ENCODE measurements around the gene BRD3OS. TPM values are rescaled to one million over a fixed set of nuclear protein-coding genes. Genes with fewer than 3 reads are reported as not detected.

Gene BRD3OS
- total and polyA plus RNA-seq, 2 of the 13 experiments (the other 11 are each of a cell fraction or from before 2014, with no cell fraction given): 4.9 to 5.7 TPM

- TF ChIP-seq KLF12 (CRISPR knock-in tag; IDR thresholded peaks at IDR 0.05; ENCODE audit: borderline replicate concordance): no peak
- no peak for TF ChIP-seq ZNF660 (CRISPR knock-in tag; IDR thresholded peaks at IDR 0.05; ENCODE audit: borderline replicate concordance, low read depth)
- TF ChIP-seq BRD4 (CRISPR knock-in tag; IDR thresholded peaks at IDR 0.05): no peak
- no peak for TF ChIP-seq ZNF781 (CRISPR knock-in tag; IDR thresholded peaks at IDR 0.05; ENCODE audit: borderline replicate concordance, not compliant biosample characterization)
- no peak; the same call in 1 of the 2 replicates for TF ChIP-seq ZGPAT (CRISPR knock-in tag; IDR thresholded peaks at IDR 0.05)
- no peak for TF ChIP-seq YEATS4 (CRISPR knock-in tag; IDR thresholded peaks at IDR 0.05; ENCODE audit: borderline replicate concordance)
- 0 out of 2 replicates have a peak, but pooled peaks have one; percentile 40 for TF ChIP-seq ZBTB4 (CRISPR knock-in tag; IDR thresholded peaks at IDR 0.05; ENCODE audit: borderline replicate concordance)
- no peak; the same call in 1 of the 2 replicates for TF ChIP-seq E2F5 (CRISPR knock-in tag; conservative IDR thresholded peaks at IDR 0.05)
- no peak for TF ChIP-seq TBX2 (CRISPR knock-in tag; IDR thresholded peaks at IDR 0.05; ENCODE audit: borderline replicate concordance)
- TF ChIP-seq GFI1 (CRISPR knock-in tag; IDR thresholded peaks at IDR 0.05; ENCODE audit: borderline replicate concordance): 0 out of 2 replicates have a peak, but pooled peaks have one; percentile 16
- TF ChIP-seq ZHX1 (CRISPR knock-in tag; IDR thresholded peaks at IDR 0.05; ENCODE audit: low read depth): no peak
- TF ChIP-seq MXD4 (CRISPR knock-in tag; IDR thresholded peaks at IDR 0.05): peak; percentile 51; the same call in 1 of the 2 replicates
- TF ChIP-seq HIVEP1 (CRISPR knock-in tag; IDR thresholded peaks at IDR 0.05): no peak; the same call in 1 of the 2 replicates
- TF ChIP-seq CREBL2 (CRISPR knock-in tag; IDR thresholded peaks at IDR 0.05; ENCODE audit: borderline replicate concordance): no peak
- no peak for TF ChIP-seq ZNF616 (CRISPR knock-in tag; IDR thresholded peaks at IDR 0.05; ENCODE audit: low read depth)
- TF ChIP-seq ERF (CRISPR knock-in tag; IDR thresholded peaks at IDR 0.05): peak; percentile 73; the same call in 1 of the 2 replicates
- TF ChIP-seq NR0B2 (CRISPR knock-in tag; IDR thresholded peaks at IDR 0.05): 0 out of 2 replicates have a peak, but pooled peaks have one; percentile 22
- no peak for TF ChIP-seq ZNF598 (CRISPR knock-in tag; IDR thresholded peaks at IDR 0.05; ENCODE audit: borderline replicate concordance)
- peak; percentile 56; the same call in 1 of the 2 replicates for TF ChIP-seq ZNF768 (CRISPR knock-in tag; IDR thresholded peaks at IDR 0.05)
Observed at GRCh38 chr9:133994353-133995011, 30.8 kb upstream of the BRD3OS start (continued).
